HG03342 (cell line): ENCODE measurements around the gene MARCKS.

Experiments used
- ATAC-seq: cut with Tn5 transposase; IDR thresholded peaks from one replicate; pipeline ENCODE4 v1.9.1; 2021; ENCODE audit warnings: mild to moderate bottlenecking, moderate library complexity; ENCODE audit not compliant: unreplicated experiment

MARCKS gene, protein sequence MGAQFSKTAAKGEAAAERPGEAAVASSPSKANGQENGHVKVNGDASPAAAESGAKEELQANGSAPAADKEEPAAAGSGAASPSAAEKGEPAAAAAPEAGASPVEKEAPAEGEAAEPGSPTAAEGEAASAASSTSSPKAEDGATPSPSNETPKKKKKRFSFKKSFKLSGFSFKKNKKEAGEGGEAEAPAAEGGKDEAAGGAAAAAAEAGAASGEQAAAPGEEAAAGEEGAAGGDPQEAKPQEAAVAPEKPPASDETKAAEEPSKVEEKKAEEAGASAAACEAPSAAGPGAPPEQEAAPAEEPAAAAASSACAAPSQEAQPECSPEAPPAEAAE

DNA sequence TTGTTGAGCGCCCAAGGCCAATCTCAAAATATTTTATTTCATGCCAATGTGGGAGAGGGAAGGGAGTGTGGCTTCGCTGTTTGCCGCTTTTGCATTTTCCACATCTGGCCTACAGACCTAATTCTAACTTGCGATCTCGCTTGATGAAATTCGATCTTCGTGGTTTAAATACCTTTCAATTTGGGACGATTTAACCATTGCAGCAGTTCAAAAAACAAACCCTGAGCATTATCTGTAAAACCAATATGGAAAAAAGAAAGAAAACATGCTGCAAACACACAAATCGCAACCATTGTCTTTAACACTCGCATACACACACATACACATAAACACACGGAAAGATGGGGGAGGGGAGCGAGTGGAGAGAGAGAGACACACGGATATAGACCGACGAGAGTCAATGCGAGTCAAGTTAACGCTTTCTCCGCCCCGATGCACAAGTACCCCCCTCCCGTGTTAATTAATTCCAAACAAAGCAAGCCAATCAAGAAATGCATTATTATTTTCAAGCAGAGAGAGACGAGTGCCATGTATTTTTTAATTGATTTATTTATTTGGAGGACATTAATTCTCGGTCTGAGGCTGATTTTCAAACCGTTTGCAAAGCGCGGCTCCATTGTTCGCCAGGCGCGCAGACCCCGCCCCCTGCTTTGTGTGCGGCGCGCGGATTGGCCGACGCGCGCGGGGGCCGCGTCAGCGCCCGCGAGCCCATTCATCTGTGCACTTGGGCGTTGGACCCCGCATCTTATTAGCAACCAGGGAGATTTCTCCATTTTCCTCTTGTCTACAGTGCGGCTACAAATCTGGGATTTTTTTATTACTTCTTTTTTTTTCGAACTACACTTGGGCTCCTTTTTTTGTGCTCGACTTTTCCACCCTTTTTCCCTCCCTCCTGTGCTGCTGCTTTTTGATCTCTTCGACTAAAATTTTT is at the start of gene MARCKS:
MARCKS (plus strand) TSS at position 721 of the 931 bp plus-strand sequence. CDS start 401 bp downstream, outside the sequence.
- peak; percentile 35 for ATAC-seq

DNA sequence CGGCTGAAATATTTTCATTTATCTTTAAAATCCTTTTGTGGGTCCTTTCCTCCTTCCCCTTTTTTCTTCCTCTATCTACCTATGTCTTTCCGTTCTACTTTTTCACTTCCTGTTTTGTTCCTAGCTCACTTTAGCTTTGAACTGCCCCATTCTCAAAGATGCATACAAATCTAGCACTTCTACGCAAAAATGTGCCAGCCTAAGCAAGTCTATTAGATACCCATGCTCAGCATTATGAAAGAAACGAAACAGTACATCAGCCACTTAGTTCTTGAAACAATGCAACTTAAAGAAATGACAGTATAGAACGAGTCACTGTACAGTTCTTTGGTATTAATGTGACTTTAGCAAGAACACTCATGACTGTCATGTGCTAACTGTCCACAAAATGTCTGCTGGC is 47.3 kb upstream of the MARCKS start:
- peak; percentile 66 for ATAC-seq

DNA sequence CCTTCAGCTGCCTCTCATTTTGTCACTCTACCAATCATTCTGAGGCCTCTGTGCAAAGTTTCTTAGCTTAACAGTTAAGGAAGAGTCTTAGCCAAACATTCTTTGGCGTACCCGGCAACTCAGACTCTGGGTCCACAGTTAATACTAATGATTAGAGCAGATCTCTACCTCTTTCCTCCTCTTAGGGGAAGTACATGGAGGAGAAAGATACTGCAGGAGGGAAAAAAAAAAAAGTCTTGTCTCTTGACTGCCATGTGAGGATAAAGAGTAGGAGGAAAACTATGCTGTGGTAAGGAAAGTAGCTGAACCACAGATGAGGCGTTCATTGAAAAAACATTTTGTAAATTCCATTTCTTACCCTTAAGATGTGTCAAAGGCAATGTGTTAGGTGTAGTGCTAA is 44.0 kb upstream of the MARCKS start:
- no peak for ATAC-seq

DNA sequence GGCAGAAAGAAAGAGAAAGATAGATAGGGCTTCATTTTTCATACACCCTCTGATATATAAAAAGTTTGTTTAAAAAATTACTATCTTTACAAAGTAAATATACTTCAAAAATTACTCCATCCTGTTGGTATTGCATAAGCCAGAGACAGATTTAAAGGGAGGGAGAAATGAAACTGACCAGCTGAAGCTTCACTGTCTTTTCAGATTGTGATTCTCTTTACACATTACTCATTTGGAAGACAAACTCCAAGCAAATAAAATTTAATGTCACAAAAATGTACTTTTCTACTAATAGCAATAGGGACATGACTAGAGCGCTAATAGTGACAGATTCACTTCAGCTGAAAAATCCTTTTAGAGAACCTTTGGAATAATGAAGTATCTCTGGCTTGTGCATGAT is 38.6 kb upstream of the MARCKS start:
- no peak for ATAC-seq

DNA sequence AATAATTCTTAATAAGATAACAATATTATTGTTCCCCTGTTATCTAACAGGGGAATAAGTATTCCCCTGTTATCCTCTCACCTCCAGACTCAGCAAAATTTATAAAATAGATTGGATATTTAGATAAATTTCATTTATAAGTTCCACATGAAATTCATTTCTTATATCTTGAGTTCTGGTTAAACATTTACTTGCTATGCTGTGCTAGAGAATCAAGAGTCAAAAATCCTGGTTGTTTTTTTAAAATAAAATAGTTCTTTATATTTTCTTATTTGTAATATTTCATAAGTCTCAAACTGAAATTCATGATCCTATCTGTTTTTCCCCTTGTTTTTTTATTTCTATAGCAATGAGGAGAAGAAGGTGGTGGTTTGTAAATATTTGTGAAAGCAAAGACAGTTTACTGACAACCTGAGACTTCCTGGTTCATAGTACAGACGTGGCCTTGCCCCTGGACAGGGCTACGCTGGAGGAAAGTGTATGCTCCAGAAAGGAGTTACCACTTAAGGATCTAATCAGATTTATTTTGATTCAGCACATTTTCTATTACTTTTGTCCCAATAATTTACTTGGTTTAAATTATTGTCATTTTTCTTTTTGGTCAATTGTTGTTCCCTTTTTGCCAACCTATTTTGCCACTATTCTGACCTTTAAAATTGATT is 37.8 kb upstream of the MARCKS start:
- ATAC-seq: no peak

DNA sequence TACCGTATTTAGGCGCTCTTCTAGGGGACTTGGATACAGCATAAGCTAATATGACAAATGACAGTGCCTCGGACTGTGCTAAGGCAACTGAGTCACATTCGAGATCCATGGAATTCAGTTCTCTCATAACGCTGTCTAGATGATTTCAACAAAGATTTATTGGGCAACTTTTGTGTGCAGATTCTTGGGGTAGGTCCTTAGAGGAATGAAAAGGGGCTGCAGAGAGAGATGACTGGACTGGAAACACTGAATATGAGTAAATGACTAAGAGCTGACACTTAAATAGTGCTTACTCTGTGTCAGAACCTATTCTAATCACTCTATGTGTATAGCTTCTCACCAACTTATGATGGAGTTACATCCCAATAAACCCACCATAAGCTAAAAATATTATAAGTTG is 36.4 kb upstream of the MARCKS start:
- no peak for ATAC-seq

DNA sequence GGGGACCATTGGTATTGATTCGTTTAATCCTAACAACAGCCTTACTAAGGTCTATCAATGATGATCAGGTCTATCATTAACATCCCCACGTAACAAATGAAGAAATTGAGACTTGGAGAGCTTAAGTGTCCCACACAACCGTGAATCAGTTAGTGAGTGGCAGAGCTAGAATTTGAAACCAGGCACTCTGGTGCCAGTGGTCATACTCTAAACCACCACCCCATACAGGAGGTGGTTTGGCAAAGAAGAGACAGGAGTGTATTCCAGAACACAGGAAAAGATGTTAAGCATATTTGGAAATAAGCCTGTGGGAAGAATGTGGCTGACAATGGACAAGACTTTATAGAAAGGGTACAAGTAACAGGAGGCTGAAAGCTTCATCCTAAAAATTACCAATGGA is 35.7 kb upstream of the MARCKS start:
- ATAC-seq: no peak

DNA sequence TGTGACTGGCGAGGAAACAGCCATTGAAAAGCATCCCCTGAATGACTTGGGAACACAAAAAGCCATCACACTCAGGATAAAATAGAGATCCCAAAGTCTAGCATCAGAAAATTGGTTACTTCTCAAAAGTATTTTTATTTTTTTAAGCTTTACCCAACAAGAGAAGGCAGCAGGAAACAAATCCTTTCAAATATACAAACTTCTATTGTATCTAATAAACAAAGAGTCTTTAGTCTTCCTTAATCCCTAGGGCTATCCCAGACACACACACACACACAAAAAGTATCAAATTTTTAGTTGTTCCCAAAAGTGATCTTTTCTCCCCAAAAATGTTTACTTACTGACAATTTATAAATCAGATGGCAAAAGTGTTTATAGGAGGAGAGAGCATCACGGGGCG is 33.2 kb upstream of the MARCKS start:
- no peak for ATAC-seq

DNA sequence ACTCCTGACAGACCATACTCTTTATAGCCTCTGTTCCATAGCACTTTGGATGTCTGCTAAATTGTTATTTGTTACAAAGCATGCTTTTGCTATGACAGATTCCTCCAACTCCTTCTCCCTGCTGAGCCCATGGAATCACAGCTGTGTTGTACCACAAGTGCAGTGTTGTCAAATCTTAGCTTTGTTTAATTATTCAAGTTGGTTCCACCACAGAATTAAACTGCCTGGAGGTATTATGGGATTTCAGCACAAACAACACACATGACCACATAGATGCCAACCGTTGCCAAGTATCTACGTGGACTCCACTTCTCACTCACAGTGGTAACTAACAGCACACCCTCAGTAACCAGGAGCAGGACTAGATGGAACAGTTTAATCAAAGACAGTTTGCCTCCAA is 32.7 kb upstream of the MARCKS start:
- ATAC-seq: no peak

DNA sequence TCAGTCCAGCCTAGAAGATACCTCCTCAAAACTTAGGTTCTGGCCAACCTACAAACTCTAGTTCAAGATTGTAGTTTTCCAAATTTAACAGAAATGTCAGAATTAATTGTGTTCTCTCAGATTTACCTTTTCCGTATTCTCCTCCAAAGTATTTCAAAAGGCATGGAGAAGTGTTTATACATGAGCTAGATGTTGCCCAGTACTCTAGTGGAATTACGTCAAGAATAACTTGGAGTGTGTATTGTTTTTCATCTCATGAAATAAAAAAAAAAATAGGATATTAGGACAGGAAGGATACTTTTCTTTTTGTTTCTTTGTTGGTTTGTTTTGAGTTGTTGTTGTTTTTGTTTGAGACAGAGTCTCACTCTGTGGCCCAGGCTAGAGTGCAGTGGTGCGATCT is 32.3 kb upstream of the MARCKS start:
- ATAC-seq: no peak

DNA sequence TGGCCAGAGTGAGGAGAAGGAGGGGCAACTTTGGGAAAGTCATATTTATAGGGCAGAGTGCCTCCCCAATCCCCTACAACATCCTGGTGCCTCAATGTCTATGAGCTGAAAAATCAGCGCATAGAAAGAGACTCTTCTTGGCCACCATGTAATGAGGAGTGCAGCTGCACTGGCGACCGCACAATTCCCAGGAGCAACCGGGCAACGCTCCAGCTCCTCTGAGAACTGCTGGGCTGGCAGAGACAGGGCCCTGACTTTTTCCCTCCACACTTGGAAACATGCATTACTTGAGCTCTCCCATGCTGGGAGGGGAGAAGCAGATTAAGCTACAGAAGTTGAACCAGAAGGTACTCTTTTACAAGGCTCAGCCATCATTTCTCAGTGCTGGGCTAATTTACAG is 31.4 kb upstream of the MARCKS start:
- no peak for ATAC-seq

DNA sequence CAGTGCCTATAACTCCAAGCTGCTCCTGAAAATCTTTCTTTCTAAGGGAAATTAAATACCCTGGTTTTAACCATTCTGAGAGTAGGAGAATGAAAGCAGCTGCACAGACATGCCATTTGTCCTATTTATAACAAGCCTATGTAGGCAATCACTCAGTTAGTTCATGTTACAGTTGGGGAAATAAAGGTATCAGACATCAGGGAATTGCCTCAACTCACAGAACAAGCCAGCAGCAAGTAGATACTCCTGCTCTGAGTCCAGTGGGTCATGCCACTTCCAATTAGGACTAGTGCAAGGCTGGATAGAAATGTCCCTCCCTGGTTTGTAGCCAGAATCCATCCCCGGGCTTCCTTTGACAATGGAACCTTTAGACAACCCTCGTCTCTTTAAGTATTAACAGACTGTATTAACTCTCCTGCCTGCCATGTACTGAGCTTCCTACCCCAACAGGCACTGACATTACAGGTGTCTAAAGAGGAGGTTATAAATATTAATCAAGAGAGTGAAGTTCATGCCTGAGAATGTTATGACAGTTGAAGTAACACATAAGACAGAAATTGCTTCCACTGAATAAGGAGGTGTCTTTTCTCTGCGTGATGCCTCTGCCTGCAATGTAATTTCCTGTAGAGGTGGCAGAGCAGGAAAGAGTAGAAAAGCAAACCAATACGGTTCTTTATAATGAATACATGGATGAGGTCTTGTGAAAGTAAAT is 28.0 kb upstream of the MARCKS start:
- ATAC-seq: no peak

DNA sequence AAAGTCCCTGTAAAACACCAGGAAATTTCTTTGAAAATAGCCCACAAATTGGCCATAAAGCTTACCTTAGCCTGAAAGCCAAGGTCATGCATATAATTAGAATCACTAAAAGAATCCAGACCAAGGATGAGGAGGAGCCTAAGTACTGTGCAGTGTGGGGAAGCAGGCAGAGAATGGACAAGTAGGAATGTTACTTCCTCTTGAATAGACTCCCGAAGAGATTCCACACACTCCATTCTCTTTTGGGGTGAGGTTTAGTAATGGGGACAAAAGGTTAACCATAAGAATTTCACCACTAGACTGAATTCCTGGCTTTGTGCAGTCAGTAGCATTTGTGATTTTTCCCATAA is 27.5 kb upstream of the MARCKS start:
- no peak for ATAC-seq

DNA sequence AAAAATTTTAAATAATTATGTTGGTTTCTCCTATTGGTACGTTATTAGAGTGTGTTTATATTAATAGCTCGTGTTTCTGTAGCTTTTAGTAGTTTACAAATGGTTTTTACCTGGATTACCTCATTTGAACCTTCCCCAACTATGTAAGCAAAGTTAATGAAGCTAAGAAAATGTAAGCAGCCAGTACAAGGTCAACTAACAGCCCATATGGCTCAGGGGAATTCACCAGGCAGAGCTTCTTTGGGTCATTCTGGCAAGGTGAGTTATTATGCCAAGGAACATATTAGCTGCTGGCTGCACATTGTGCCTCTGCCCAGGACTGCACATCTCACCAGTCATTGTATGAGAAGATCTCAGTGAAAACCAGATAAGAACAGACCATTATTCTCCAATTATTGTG is 27.0 kb upstream of the MARCKS start:
- ATAC-seq: no peak

DNA sequence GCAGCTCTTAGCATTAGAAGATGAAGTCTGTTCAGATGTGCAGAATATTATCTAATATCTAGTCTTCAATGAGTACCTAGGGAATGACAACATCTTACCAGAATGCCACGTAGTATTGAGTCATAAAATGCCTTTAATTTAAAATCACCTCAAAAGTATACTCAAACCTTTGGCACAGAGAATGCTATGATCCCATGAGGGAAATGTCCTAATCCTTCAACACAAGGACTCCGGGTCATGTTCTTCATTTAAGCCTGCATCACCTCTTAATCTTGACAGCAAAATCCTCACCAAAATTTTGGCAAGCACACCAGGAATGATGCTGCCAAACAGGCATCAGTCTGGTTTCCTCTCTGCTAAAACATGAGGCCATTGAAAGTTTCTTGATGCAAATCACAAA is 23.6 kb upstream of the MARCKS start:
- ATAC-seq: no peak

DNA sequence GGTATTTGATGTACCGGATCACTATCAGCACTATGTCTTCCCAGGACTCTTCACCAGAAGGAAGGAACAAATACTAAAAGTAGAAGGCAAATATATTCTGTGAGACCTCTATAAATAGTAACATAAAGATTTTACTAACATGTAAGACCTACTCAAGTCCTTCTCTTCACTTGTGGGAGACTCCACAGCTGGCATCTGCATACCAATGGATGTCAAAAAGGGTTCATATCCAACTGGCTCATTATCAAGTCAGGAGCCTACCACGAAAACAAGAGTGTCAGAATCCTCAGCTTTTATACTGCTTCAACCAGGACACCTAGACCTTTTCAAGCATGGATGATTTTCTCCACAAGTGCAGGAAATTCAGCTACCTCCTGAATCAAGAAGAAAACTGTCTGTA is 20.0 kb upstream of the MARCKS start:
- no peak for ATAC-seq

DNA sequence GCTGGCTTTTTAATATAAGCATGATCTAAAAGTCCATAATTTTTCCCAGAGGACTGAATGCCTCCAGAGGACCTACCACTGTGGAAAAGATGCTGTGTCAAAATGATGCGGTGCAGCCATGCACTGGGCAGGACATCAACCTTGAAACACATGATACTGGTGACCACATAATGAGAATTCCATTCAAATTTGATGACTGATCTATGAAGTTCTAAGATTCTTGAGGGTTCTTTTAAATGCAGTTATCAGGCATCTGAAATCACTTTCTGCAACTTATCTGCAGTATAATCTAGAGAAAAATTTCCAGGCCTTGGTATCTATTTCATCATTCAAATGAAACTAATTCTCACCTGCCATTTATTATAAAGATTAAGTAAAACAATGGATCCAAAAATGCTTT is 15.0 kb upstream of the MARCKS start:
- peak; percentile 73 for ATAC-seq

DNA sequence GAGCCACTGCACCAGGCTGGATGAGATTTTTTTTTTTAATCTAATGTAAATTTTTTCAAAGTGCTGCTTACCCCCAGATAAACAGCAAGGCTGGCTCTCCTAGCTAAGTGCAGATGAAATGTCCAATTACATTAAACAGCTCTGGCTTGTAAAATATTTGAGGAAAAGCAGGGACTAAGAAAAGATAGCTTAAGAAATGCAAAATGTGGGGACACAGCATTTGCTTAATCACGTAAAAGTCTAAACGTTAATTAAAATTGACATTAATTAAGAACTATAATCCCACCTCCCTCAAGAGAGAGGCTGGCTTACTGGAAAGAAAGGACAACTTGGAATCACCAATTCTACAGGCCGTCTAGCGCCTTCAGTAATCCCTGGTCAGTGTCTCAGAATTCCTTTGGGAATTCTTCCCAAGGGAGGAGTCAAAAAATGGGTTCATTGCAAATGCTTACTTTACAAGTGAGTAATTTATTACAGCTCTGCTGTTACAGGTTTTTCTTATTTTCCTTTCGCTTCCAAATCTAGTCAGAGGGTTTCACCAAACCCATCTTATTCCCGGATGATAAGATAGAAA is 13.6 kb upstream of the MARCKS start:
- ATAC-seq: no peak

DNA sequence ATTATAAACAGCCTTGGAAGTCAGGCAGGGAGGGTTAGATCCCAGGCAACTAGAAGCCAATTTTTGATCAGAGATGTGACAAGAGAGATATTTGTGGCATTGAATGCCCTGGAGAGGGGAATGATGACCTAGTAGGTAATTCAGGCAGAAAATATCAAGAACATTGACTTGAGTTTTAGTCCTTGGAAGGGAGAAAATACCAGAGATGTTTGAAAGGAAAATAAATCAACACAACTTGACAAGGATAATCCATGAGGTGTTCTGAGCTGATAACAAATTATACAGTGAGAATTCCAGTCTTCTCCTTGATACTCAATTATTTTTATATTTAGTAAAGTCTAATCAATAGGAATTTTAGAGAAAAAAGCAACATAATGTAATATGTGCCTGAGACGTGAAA is 10.6 kb upstream of the MARCKS start:
- ATAC-seq: no peak

DNA sequence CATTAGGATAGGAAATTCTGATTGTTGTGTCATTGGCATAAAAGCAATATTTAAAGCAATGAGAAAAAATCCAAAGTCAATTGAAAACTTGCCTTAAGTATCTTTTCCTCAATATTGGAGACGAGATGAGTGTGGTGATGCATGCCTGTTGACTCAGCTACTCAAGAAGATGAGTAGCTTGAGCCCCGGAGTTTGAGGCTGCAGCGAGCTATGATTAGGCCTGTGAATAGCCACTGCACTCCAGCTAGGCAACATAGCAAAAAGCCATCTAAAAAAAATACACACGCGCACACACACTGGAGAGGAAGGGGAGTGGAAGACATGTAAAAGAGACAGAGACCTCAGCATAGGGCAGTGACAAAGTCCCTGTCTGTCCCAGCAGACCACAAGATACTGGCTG is 9.7 kb upstream of the MARCKS start:
- ATAC-seq: no peak

DNA sequence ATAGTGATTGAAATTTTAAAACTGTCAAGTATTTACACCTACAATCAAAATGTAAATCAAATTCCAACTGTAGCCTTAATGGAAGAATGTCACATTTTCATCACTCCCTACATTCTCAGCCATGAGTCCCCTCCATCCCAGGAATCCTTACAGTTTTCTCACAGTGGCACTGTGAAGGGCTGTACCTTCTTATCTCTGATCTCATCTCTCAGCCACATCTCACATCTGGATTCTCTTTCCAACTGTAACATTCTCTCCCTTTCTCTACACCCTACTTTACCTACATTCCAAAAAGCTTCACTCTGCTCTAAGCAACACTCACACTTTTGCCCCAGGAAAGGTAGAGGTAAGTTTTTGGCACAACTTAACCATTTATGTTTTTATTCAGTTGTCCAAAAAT is 8.9 kb upstream of the MARCKS start:
- no peak for ATAC-seq
